ENCODE data around the gene GLOD4.
"Not testable (repeated sequence)": the region's sequence is repeated elsewhere in the genome, so short reads cannot be mapped to it uniquely, and the experiment has no call there.

The GLOD4 gene

GRCh38 chr17:781805-782731 lies at the start of gene GLOD4, which contains the start of gene MRM3:
GLOD4 (minus strand) TSS chr17:782280; CDS start chr17:782255, 25 bp downstream.
MRM3 (plus strand) TSS chr17:782353; CDS start chr17:782379, 26 bp downstream.
- peak; percentile 6 for DNase-seq

DNA sequence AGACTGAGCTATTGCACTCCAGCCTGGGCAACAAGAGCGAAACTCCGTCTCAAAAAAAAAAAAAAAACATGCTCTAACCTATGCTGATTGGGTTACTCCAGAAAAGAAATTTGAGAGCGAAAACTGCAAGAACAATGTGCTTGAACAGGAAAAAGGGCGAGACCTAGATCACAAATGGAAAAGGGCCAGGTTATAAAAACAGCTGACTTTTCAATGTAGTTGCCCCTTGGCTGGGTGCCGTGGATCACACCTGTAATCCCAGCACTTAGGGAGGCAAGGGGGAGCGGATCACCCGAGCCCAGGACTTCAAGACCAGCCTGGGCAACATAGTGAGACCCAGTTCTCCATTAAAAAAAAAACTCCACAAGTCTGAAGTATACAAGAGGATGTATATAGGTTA lies 48.9 kb upstream of the GLOD4 start:
- no peak for DNase-seq

- no peak for DNase-seq
These were observed 48.3 kb upstream of the GLOD4 start for GRCh38 chr17:830381-830780.

- not testable (repeated sequence) for DNase-seq
These were observed 47.5 kb upstream of the GLOD4 start for GRCh38 chr17:829614-830013.

DNA sequence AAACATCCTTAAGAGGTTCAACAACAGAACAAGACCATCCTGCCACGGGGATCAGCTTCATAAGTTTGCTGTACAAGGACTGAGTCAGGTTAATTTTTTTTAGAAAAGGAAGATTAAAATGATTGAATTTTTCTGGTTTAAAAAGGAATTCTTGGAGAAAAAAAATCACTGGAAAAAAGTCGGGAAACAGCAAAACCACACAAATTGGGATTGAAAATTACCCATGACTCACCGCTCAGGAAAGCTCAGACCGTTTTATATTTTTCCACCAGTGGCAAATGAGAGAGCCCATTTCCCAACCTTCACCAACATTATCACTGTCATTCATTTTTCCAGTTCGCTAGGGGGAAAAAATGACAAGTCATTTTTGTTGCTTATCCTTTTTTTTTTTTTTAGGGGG lies 46.7 kb upstream of the GLOD4 start:
- DNase-seq: no peak

DNA sequence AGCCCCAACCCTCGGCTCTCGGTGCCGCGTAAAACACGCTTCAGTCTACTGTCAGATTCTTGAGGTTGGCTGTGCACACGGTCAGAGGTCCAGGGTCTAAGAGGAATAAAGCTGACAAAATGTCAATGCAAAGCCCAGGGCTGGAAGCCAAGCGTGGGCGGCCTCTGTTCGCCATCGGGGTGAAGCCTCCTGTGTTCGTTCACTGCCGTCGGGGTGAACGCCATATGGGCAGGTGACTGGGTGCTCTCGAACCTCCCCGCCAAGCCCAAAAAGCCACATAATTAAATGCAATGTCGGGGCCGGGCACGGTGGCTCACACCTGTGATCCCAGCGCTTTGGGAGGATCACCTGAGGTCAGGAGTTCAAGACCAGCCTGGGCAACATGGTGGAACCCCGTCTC lies 44.7 kb upstream of the GLOD4 start:
- DNase-seq: no peak

DNA sequence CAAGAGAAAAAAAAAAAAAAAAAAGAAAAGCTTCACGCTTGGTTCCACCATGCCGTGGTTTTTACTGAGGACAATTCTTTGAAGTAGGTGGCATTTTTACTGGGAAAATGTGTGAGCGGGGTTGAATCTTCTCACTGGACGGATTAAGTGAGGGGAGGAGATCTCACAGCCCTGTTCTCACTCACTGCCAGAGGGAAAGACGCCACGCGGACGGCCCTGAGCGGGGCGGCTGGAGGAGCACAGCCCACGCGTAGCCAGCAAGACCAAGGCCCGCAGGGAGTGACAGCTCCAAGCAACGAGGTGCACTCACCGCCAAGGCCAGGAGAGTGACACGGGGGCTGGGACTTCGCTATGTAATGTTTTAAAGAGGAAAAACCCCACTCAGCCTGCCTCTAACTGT lies 43.1 kb upstream of the GLOD4 start:
- no peak for DNase-seq

GRCh38 chr17:824378-824777 lies 42.3 kb upstream of the GLOD4 start:
- DNase-seq: no peak

- DNase-seq: no peak
These were observed 41.4 kb upstream of the GLOD4 start for GRCh38 chr17:823501-823902.

GRCh38 chr17:819251-819650 lies 37.2 kb upstream of the GLOD4 start:
- DNase-seq: no peak

- no peak for DNase-seq
These were observed 32.3 kb upstream of the GLOD4 start for GRCh38 chr17:814371-814770.

DNA sequence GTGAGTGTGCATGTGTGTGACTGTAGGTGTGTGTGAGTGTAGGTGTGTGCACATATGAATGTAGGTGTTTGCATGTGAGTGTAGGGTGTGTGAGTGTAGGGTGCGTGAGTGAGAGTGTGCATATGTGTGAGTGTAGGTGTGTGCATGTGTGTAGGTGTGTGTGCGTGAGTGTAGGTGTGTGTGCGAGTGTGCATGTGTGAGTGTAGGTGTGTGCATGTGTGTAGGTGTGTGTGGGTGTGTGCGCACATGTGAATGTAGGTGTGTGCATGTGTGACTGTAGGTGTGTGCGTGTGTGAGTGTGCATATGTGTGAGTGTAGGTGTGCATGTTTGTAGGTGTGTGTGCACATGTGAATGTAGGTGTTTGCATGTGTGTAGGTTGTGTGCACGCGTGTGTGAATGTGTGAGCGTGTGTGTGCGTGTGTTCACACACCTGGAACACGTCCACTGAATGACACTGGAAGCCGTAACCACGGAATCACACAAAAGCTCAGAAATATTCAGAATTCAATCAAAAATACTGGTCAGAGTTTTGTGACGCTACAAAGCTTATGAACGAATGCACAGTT lies 30.6 kb upstream of the GLOD4 start:
- no peak for DNase-seq

- no peak for DNase-seq
These were observed 29.1 kb upstream of the GLOD4 start for GRCh38 chr17:811051-811784.

DNA sequence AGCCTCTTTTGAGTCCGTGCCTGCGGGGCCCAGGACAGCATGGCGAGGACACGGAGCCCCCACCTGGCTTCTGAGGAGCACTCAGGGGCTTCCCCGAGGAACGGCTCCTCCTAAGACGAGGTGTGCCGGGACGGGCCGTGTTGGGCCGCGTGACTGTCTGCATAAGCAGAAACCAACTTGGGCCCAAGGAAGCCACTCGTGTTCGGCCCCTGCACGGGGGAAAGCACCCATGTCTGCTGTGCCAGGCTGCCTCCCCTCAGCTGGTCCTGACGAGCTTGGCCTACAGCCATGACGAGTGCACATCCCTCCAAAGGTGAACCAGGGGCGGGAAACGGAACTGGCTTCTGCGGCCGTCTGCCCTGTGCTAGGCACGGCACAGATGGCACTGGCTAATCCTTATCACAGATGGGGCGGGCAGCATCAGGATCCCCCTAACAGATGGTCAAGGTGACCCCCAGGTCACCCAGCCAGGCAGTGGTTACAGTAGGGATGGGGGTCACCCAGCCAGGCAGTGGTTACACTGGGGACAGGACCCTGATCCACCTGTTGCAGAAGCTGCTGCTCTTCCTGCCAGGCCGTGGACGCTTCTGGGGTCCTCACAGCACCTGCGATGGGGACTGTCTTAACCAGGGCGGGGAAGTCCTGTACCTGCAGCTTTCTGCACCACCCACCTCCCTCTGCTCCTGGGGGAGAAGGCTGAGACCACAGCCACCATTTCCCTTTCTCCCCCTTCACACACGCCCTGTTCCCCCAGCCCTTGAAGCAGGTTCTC lies 25.6 kb upstream of the GLOD4 start:
- DNase-seq: no peak

- DNase-seq: no peak
These were observed 24.9 kb upstream of the GLOD4 start for GRCh38 chr17:806781-807522.

DNA sequence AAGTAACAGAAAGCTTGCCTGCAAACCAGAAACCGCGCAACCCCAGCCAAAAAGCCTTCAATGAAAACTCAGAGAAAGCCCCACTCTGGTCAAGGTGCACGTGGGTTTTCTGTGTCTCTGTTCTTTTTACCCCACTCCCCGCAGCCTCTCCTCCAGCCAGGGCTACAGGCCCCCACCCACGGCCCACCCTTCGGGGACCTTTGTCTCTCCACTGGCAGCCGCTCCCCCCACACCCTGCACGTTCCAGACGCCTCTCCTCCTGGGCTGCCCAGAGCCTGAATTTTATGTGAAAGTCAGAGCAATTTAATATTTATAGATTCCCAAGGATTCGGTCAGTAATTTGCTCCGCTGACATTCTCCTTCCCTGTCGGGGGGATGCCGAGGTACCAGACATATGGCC lies 24.3 kb upstream of the GLOD4 start:
- no peak for DNase-seq

DNA sequence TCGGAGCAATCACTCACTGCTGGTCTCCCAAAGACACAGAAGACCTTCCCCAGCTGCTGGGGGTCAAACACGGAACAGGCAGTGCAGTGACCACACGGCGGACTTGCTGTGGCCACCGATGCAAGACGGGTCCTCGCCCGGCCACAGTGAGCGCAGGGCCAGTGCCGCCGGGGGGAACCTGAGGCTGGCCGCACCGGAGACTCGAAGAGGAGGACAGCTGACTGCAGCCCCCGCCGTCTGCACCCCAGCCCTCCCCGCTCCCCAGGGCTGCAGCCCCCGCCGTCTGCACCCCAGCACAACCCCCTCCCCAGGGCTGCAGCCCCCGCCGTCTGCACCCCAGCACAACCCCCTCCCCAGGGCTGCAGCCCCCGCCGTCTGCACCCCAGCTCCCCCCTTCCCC lies 23.8 kb upstream of the GLOD4 start:
- DNase-seq: not testable (repeated sequence)

- DNase-seq: no peak
These were observed 22.7 kb upstream of the GLOD4 start for GRCh38 chr17:804541-805435.

- DNase-seq: no peak
These were observed 21.1 kb upstream of the GLOD4 start for GRCh38 chr17:802901-803881.

- no peak for DNase-seq
These were observed 20.4 kb upstream of the GLOD4 start for GRCh38 chr17:802481-802880.

Measured in NCI-H2029 treated with DMSO at 0.1 percent for 48 hours (cell line).